ENCODE results near the gene PRR29.

The PRR29 gene

DNA sequence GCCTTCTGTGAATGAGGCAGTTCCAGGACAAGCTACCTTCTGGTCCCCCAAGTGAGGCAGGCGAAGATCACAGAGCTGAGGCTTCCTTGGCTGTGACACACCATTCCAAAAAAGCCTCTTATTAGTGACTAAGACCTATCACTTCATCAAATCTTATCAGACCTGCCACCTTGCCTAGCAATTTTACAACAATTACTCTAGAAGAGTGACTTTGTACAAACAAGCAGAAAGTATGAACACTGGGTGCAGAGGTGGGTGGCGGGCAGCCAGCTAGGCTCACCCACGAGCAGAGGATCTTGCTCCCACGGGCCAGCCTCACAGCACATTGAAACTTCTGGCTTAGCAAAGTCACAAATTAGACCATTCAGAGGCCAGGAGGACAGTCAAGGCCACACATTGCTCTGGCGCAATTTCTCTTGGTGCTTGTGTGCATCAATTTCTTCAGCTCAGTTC lies 24.5 kb downstream of the PRR29 start:
- Histone ChIP-seq H3K27ac (replicated peaks) (no peak overlapping the region), H3K27me3 (ENCODE audit: insufficient read depth, poor library complexity, severe bottlenecking) (no peaks in the 10 kb centered on the region), H3K4me3 (replicated peaks; ENCODE audit: insufficient read depth, low read length) (no peak overlapping the region)
- TF ChIP-seq POLR2AphosphoS5 (IDR thresholded peaks at IDR 0.05; ENCODE audit: low read depth), result no peak
- no peak for DNase-seq (ENCODE audit: low read depth in 1 of 2, low spot score in 1 of 2)

DNA sequence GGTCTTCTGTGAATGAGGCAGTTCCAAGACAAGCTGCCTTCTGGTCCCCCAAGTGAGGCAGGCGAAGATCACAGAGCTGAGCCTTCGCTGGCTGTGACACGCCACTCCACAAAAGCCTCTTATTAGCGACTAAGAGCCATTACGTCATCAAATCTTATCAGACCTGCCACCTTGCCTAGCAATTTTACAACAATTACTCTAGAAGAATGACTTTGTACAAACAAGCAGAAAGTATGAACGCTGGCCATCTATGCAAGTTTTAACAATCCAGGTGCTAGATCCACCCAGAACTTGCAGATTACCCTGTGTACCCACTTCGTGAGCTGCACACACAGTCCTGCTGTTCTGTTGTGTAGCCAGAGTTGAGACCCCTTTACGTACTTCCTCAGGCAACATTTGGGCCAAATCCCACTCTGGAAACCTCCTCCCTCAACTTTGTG lies 26.1 kb downstream of the PRR29 start:
- H3K4me3 ChIP-seq (replicated peaks; ENCODE audit: insufficient read depth, low read length), result no peak overlapping the region
- no peak for DNase-seq (ENCODE audit: low read depth in 1 of 2, low spot score in 1 of 2)
- TF ChIP-seq SPI1 (IDR thresholded peaks at IDR 0.05; ENCODE audit: borderline replicate concordance, low read depth) (no peak), POLR2AphosphoS5 (IDR thresholded peaks at IDR 0.05; ENCODE audit: low read depth) (no peak), GABPA (IDR thresholded peaks at IDR 0.05; ENCODE audit: low read depth) (no peak)
- TF ChIP-seq, protein P1, sequence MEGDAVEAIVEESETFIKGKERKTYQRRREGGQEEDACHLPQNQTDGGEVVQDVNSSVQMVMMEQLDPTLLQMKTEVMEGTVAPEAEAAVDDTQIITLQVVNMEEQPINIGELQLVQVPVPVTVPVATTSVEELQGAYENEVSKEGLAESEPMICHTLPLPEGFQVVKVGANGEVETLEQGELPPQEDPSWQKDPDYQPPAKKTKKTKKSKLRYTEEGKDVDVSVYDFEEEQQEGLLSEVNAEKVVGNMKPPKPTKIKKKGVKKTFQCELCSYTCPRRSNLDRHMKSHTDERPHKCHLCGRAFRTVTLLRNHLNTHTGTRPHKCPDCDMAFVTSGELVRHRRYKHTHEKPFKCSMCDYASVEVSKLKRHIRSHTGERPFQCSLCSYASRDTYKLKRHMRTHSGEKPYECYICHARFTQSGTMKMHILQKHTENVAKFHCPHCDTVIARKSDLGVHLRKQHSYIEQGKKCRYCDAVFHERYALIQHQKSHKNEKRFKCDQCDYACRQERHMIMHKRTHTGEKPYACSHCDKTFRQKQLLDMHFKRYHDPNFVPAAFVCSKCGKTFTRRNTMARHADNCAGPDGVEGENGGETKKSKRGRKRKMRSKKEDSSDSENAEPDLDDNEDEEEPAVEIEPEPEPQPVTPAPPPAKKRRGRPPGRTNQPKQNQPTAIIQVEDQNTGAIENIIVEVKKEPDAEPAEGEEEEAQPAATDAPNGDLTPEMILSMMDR (IDR thresholded peaks at IDR 0.05; ENCODE audit: insufficient read depth, low read length), result no peak
- TF ChIP-seq, protein P2, sequence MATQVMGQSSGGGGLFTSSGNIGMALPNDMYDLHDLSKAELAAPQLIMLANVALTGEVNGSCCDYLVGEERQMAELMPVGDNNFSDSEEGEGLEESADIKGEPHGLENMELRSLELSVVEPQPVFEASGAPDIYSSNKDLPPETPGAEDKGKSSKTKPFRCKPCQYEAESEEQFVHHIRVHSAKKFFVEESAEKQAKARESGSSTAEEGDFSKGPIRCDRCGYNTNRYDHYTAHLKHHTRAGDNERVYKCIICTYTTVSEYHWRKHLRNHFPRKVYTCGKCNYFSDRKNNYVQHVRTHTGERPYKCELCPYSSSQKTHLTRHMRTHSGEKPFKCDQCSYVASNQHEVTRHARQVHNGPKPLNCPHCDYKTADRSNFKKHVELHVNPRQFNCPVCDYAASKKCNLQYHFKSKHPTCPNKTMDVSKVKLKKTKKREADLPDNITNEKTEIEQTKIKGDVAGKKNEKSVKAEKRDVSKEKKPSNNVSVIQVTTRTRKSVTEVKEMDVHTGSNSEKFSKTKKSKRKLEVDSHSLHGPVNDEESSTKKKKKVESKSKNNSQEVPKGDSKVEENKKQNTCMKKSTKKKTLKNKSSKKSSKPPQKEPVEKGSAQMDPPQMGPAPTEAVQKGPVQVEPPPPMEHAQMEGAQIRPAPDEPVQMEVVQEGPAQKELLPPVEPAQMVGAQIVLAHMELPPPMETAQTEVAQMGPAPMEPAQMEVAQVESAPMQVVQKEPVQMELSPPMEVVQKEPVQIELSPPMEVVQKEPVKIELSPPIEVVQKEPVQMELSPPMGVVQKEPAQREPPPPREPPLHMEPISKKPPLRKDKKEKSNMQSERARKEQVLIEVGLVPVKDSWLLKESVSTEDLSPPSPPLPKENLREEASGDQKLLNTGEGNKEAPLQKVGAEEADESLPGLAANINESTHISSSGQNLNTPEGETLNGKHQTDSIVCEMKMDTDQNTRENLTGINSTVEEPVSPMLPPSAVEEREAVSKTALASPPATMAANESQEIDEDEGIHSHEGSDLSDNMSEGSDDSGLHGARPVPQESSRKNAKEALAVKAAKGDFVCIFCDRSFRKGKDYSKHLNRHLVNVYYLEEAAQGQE (IDR thresholded peaks at IDR 0.05; ENCODE audit: insufficient replicate concordance, low read depth), result no peak

DNA sequence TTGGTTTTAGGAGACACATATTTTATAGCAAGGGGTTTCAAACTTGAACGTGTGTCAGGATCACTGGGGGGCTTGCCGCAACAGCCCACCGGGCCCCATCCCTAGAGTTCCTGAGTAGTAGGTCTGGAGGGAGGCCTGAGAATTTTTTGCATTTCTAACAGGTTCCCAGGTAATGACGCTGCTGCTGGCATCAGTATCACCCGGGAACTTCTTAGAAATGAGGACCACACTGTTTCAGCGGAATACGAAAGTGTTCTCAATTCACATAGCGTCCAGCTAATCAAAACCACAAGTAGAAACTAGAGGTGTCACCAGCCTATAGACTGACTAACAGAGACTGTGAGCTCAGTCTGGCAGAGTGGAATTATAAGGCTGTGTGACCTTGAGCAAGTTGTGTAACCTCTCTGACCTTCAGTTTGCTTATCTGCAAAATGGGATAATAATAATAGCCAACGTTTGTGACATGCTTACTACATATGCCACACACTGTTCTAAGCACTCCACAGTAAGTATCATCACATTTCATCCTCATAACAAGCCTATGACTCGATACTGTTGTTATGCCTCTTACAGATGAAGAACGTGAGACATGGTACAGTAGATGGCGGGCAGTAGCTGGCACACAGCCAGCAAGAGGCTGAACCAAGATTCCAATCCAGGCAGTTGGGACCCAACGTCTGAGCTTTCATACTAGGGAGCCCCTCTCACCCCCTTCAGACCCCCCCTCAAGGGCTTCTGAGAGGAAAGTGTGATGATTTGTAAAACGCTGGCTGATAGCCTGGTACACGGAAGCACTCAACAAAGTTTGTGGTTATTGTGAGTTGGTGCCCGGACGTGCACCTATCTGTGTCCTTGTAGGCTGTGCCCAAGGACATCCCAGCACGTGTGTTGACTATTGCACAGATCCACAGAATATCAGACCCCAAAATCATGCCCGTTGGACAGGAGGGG lies 26.9 kb downstream of the PRR29 start:
- no peak for TF ChIP-seq POLR2AphosphoS5 (IDR thresholded peaks at IDR 0.05; ENCODE audit: low read depth)
- no peak for TF ChIP-seq SPI1 (IDR thresholded peaks at IDR 0.05; ENCODE audit: borderline replicate concordance, low read depth)
- TF ChIP-seq, protein P2 (IDR thresholded peaks at IDR 0.05; ENCODE audit: insufficient replicate concordance, low read depth), result no peak
- TF ChIP-seq GABPA (IDR thresholded peaks at IDR 0.05; ENCODE audit: low read depth), result no peak
- no peak for DNase-seq (ENCODE audit: low read depth in 1 of 2, low spot score in 1 of 2)
- Histone ChIP-seq H3K27me3 (ENCODE audit: insufficient read depth, poor library complexity, severe bottlenecking) (no peaks in the 10 kb centered on the region), H3K27ac (replicated peaks) (no peak overlapping the region), H3K4me3 (replicated peaks; ENCODE audit: insufficient read depth, low read length) (no peak overlapping the region)

More for the DNA sequence above, 26.1 kb downstream of the PRR29 start:
- Histone ChIP-seq H3K27me3 (ENCODE audit: insufficient read depth, poor library complexity, severe bottlenecking) (no peaks in the 10 kb centered on the region), H3K27ac (replicated peaks) (no peak overlapping the region)

DNA sequence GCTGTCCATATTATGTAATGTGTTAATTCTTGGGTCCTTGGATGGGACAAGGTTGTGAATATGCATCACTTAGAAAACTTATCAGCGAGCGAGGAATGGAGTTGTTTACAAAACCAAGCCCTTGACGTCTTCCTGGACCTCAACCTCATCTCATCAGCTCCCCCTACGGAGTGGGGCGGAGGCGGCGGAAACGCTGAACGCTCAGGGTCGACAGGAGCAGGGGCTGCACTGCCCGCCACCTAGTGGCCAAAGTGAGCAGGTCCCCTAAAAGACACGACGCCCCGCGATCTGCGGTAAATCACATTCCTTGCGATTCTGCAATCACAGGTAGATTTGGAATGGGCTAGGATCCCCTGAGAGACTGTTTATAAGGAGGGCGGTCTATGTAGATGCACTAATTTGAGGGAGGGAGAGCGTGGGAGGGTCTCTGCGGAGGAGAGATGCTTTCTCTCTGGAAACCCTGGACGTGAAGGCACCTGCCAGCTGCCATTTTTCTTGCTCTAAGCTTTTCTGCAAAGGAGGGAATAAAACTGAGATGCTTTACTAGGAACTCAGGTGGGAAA lies 27.7 kb downstream of the PRR29 start:
- peak; percentile 76 to 84 for DNase-seq (ENCODE audit: low read depth in 1 of 2, low spot score in 1 of 2)
- no peaks in the 10 kb centered on the region for H3K27me3 ChIP-seq (ENCODE audit: insufficient read depth, poor library complexity, severe bottlenecking)
- TF ChIP-seq, protein P2 (IDR thresholded peaks at IDR 0.05; ENCODE audit: insufficient replicate concordance, low read depth), result no peak
- TF ChIP-seq, protein P1 (IDR thresholded peaks at IDR 0.05; ENCODE audit: insufficient read depth, low read length), result peak; percentile 85
- no peak for TF ChIP-seq POLR2AphosphoS5 (IDR thresholded peaks at IDR 0.05; ENCODE audit: low read depth)
- H3K4me3 ChIP-seq (replicated peaks; ENCODE audit: insufficient read depth, low read length), result no peak overlapping the region
- H3K27ac ChIP-seq (replicated peaks), result no peak overlapping the region

All from HL-60 (cell line).